NCI-H2081 treated with DMSO at 0.1 percent for 48 hours (cell line): ENCODE measurements around the gene ADAMTS7.
"Not testable (repeated sequence)": the region's sequence is repeated elsewhere in the genome, so short reads cannot be mapped to it uniquely, and the experiment has no call there.

Experiments used
- DNase-seq: peaks from one replicate; lab custom pipeline; 2025; lab: John Stamatoyannopoulos, UW

ADAMTS7 gene

GRCh38 chr15:78831229-78832207, 20.3 kb upstream of the ADAMTS7 start:
- DNase-seq = no peak

DNA sequence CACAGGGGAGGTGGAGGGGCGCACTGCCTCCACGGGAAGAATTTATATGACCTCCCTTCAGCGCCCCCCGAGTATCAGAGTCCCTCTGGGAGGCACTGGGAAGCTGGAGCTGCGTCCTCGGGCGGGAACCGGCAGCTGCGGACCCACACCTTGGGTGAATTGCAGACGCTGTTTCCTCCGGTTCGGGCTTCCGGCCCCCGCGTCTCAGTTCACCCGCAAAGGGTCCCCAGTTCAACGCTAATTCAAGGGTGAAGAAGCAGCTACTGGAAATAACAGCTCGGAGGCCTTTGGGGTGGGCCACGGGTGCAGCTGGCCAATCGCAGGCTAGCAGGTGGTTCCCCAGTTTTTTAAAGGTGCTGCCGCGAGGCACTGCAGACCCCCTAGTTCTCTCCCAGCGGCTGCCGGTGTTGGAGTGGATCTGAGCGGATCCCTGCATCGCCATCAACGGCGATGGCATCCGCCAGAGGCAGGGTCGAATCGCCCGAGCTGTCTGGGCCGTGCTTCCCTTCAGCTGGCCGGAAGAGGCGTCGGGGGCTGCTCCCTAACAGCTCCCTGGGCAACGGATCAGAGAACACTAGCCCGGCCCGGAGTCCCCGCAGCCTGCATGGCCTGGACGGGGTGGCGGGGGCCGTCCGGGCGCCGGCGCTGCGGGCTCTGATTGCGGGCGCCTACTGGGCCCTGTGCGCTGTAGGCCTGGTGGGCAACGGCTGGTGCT, 19.4 kb upstream of the ADAMTS7 start:
- DNase-seq = no peak

DNA sequence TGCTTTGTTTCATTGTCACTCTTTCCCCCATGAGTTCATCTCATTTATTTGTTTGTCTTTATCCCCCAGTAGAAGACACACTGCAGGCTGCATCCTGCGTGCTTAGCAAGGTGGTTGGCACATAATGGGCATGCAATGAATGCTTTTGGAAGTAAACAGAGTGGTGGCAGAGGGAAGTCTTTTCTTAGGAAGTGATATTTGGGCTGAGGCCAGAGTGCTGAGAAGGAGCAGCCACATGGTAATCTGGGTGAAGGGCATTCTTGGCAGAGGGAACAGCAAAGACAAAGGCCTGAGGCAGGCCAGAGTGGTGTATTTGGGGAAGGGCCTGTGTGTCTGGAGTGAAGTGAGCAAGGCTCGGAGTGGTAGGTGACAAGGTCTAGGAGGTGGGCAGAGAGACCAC, 17.7 kb upstream of the ADAMTS7 start:
- no peak for DNase-seq

GRCh38 chr15:78822514-78822913, 11.2 kb upstream of the ADAMTS7 start:
- no peak for DNase-seq

DNA sequence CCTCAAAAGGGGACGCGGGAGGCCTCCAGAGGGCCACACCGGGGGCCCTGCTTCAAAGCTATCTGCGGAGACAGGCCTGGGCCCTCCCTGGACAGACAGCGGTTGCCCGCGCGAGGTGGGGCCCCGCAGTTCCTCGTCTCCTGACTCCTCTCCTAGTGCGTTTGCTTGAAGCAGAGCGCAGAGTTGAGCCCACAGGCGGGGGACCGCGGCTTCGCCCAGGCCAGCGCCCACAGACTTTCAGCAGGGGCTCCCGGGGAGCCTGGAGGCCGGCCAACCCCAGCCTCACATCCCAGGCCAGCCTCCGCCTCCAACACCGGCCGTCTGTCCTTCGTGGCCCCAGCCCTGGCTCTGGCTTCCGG, 540 bp upstream of the ADAMTS7 start:
- DNase-seq = no peak

DNA sequence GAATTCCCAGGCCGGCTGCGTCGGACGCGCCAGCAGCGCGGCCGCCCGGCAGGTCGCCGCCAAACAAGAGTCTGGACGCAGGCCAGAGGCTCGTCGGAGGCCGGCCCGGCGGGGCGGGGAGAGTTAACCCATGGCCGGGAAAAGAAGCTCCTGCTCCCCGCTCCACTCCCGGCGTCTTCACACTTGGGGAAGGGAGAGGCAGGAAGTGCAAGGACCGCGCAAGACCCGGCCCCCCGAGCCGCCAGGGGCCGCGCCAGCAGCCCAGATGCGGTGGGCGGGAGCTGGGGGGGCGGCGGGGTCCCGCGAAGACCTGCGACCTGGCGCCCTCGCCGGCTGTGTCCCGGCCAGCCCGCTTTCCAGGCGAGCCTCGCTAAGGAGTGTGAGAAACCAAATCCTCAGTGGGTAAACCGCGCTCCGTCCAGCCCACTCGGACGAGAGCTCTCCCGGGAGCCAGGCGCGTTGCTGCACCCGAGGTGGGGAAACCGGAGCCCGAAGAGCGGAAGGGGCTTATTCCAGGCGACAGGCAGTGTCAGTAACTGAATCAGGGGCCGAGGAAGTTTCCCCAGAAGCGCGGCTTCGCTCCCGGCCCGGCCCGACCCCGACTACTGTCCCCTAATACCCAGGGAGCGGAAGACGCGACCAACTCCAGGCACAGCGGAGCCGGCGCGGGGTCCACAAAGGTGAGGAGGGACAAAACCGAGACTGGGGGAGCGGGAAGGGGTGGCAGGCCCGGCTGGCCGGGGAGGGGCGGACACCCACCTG, 721 bp downstream of the ADAMTS7 start:
- DNase-seq = no peak

DNA sequence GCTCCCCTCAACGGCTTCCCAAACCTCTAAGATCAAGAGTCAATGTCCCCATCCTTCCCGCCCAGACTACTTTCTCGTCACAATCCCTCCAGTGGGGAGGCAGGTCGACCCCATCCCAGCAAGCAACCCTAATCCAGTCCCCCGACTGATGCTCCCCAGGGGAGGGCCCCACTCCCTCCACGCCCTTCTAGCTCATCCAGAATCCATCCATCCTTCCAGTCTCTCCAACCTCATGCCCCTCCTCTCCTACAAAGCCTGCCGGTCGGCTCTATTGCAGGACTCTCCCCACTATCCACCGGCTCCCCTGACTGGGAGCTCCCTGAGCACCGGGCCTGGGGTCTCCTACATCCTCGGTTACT, 1.3 kb downstream of the ADAMTS7 start:
- DNase-seq = no peak

GRCh38 chr15:78808550-78808949, 2.7 kb downstream of the ADAMTS7 start:
- no peak for DNase-seq

GRCh38 chr15:78807359-78807758, 3.9 kb downstream of the ADAMTS7 start:
- DNase-seq = no peak

GRCh38 chr15:78804391-78804792, 6.9 kb downstream of the ADAMTS7 start:
- DNase-seq = no peak

- no peak for DNase-seq
Measured at GRCh38 chr15:78800806-78801205, 10.5 kb downstream of the ADAMTS7 start.

- DNase-seq = no peak
Measured at GRCh38 chr15:78800189-78800588, 11.1 kb downstream of the ADAMTS7 start.

DNA sequence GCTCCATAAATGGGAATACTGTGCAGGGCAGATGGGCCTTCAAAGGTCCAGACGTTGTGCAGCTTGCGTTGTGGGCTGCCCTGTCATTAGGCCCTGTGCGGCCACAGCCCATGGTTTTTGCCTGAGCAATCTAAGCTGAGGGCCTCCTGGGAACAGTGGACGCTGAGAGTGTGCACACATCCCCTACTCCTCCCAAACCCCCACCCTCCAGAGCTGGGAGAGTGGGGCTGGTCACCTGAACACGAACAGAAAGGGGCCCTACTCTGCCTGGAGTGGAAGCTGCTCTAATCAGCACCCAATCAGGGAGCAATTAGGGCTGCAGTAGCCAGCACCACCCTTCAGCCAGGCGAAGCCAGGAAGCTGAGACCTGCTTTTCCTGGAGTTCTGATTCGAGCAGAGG, 12.2 kb downstream of the ADAMTS7 start:
- not testable (repeated sequence) for DNase-seq

- DNase-seq = not testable (repeated sequence)
Measured at GRCh38 chr15:78798355-78798754, 12.9 kb downstream of the ADAMTS7 start.

DNA sequence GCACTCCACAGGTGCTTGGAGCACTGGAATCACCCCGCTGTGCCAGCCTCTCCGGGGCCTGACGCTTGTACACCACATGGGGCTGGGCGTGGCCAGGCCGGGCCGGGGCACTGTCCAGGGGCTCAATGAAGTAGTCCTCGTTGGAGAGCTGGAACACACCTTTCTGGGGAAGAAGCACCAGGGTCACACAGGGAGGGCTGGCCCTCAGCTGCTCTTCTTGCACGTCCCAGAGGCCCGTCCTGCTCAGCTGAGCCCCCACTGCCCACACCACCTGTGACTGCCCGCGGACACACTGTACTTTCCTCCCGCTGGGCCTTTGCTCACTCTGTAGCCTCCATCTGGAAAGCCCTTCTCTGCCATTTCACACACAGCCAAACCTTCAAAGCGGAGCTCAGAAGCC, 13.3 kb downstream of the ADAMTS7 start:
- DNase-seq = no peak

DNA sequence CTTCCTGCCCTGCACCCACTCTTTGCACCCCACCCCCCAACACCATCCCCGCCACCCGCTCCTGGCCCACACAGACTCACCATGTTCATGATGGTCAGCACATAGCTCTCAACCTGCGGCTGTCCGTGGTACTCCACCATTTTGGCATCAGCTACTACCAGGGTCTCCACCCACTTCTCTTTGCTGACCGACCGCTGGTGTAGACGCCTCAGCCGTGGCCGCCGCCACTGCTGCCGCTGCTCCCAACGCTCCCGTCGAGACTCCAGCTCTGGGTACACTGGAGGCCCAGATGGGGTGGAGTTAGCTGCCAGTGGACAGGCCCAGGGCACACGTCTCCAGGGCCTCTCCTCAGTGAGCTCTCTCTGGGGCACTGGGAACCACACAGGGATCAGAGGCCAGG, 14.8 kb downstream of the ADAMTS7 start:
- no peak for DNase-seq

DNA sequence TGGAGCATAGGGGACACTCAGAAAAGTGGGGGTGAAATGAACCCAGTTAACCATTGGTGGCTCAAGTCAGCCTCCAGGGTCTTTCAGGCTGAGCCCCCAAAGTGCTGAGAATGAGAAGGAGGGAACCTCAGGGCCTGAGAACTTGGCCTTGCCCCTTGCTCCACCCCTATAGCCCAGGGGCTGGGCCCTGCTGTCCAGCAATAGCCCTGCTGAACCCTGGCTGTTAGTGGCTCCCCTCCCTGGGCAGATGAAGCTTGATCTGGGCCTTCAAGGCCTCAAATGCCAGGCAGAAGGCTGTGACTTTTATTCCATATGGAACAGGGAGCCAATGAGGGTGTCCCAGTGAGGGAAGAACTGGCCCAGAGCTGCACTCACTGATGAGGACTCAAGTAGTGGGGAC, 16.2 kb downstream of the ADAMTS7 start:
- DNase-seq = no peak

DNA sequence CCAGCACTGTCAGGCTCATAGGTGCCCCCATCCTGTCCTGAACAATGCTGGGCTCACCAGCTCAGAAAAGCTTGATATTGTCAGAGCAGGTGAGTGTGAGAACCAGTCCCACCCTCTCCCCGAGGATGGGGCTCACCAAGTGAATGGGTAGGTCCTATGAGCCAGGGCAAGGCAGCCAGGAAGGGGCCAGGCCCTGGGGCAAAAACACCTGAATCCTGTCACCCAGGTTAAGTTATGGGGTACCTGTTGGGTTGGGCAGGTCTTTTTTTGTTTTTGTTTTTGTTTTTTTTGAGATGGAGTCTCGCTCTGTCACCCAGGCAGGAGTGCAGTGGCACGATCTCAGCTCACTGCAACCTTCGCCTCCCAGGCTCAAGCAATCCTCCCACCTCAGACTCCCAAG, 16.8 kb downstream of the ADAMTS7 start:
- not testable (repeated sequence) for DNase-seq

DNA sequence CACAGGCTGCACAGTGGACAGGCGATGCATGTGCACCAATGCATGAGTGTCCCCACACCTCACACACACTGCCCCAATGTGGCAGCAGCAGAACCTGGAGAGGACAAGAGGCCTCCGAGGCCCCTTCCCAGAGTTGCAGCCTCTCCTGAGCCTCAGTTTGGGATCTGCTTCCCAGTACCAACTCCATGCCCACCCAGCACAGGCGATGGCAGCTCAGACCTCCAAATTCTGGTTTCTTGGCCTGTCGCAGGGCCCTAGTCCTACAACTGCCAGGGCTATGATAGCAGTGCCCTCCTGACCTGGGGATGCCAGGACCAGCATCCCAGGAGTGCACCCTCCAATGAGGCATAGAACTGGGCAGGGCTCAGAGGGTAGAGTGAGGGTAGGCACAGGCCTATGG, 19.9 kb downstream of the ADAMTS7 start:
- DNase-seq = no peak

- no peak for DNase-seq
Measured at GRCh38 chr15:78790027-78790426, 21.2 kb downstream of the ADAMTS7 start.

GRCh38 chr15:78789615-78790014, 21.6 kb downstream of the ADAMTS7 start:
- DNase-seq = no peak

GRCh38 chr15:78788016-78788660, 23.1 kb downstream of the ADAMTS7 start:
- no peak for DNase-seq
